ENCODE results near the gene ITPR2.

Gene ITPR2

GRCh38 chr12:26373606-26374495 is 459.1 kb downstream of the ITPR2 start:
- no peak for TF ChIP-seq REST (IDR thresholded peaks at IDR 0.05; ENCODE audit: insufficient read depth in 1 of 2, low read depth in 2 of 2, low read length in 2 of 2)

- TF ChIP-seq POLR2AphosphoS5 (IDR thresholded peaks at IDR 0.05; ENCODE audit: low read depth, low read length) (no peak), TAF1 (IDR thresholded peaks at IDR 0.05; ENCODE audit: borderline replicate concordance, insufficient read depth, low read length) (no peak), REST (IDR thresholded peaks at IDR 0.05; ENCODE audit: insufficient read depth in 1 of 2, low read depth in 2 of 2, low read length in 2 of 2) (no peak), FOXP2 (optimal IDR thresholded peaks at IDR 0.05; ENCODE audit: borderline replicate concordance, extremely low read depth, extremely low read length, insufficient read depth) (no peak), SIN3A (IDR thresholded peaks at IDR 0.05; ENCODE audit: borderline replicate concordance, insufficient read depth, low read length) (no peak)
Observed at GRCh38 chr12:26372866-26373265, 460.1 kb downstream of the ITPR2 start.

- TF ChIP-seq TAF1 (IDR thresholded peaks at IDR 0.05; ENCODE audit: borderline replicate concordance, insufficient read depth, low read length) (no peak), POLR2AphosphoS5 (IDR thresholded peaks at IDR 0.05; ENCODE audit: low read depth, low read length) (no peak), SIN3A (IDR thresholded peaks at IDR 0.05; ENCODE audit: borderline replicate concordance, insufficient read depth, low read length) (no peak), REST (IDR thresholded peaks at IDR 0.05; ENCODE audit: insufficient read depth in 1 of 2, low read depth in 2 of 2, low read length in 2 of 2) (no peak), FOXP2 (optimal IDR thresholded peaks at IDR 0.05; ENCODE audit: borderline replicate concordance, extremely low read depth, extremely low read length, insufficient read depth) (no peak)
Observed at GRCh38 chr12:26370098-26370497, 462.9 kb downstream of the ITPR2 start.

GRCh38 chr12:26369588-26369987 is 463.4 kb downstream of the ITPR2 start:
- TF ChIP-seq TAF1 (IDR thresholded peaks at IDR 0.05; ENCODE audit: borderline replicate concordance, insufficient read depth, low read length) (no peak), FOXP2 (optimal IDR thresholded peaks at IDR 0.05; ENCODE audit: borderline replicate concordance, extremely low read depth, extremely low read length, insufficient read depth) (no peak), REST (IDR thresholded peaks at IDR 0.05; ENCODE audit: insufficient read depth in 1 of 2, low read depth in 2 of 2, low read length in 2 of 2) (no peak), POLR2AphosphoS5 (IDR thresholded peaks at IDR 0.05; ENCODE audit: low read depth, low read length) (no peak), SIN3A (IDR thresholded peaks at IDR 0.05; ENCODE audit: borderline replicate concordance, insufficient read depth, low read length) (no peak)

Data from PFSK-1 (cell line).